Neural crest cell (in vitro differentiated cells): ENCODE data around the gene COL23A1. TPM values are rescaled to one million over a fixed set of nuclear protein-coding genes. Genes with fewer than 3 reads are reported as not detected.
A peak's percentile ranks its signal among the peaks of the same experiment; 100 is the strongest.

Experiments
- DNase-seq: peaks from one replicate; pipeline ENCODE4 v3.0.0; 2021; ENCODE audit warnings: low read depth, mixed read lengths, low spot score
- H3K27ac Mint-ChIP-seq: one replicate; pipeline ENCODE4 v1.8.0; 2021; ENCODE audit warnings: mild to moderate bottlenecking, mixed read lengths; ENCODE audit not compliant: unreplicated experiment
- H3K27me3 Mint-ChIP-seq: 2 replicates; pipeline ENCODE4 v1.8.0; 2021; ENCODE audit warnings: low read depth, mild to moderate bottlenecking, mixed read lengths
- H3K36me3 Mint-ChIP-seq: 2 replicates; pipeline ENCODE4 v1.8.0; 2021; ENCODE audit warnings: low read depth, mild to moderate bottlenecking, mixed read lengths
- H3K4me1 Mint-ChIP-seq: 2 replicates; pipeline ENCODE4 v1.8.0; 2021; ENCODE audit warnings: mixed read lengths
- H3K4me3 Mint-ChIP-seq: one replicate; pipeline ENCODE4 v1.8.0; 2021; ENCODE audit warnings: mild to moderate bottlenecking, mixed read lengths
- H3K9me3 Mint-ChIP-seq: 2 replicates; pipeline ENCODE4 v1.8.0; 2021; ENCODE audit warnings: mixed read lengths
- CTCF ChIP-seq: fragments of 200-600 bp; sonication (generic); conservative IDR thresholded peaks from 2 replicates; pipeline ENCODE4 v1.5.0; 2021; ENCODE audit warnings: antibody characterized with exemption, mild to moderate bottlenecking
- total RNA-seq: library from RNA; stranded (reverse); gene quantifications from 2 replicates; pipeline ENCODE4 v1.2.1, GENCODE V29; 2021

Gene COL23A1
- total RNA-seq, 1 donor from 2014 or later, result 33.7 TPM

- H3K4me3 Mint-ChIP-seq, result no peak overlapping the region
- no peaks in the 10 kb centered on the region for H3K36me3 Mint-ChIP-seq
- DNase-seq, result no peak
- no peaks in the 10 kb centered on the region for H3K27me3 Mint-ChIP-seq
- no peak for TF ChIP-seq CTCF
- H3K27ac Mint-ChIP-seq, result no peak overlapping the region
- peaks cover 18% of the 10 kb centered on the region for H3K4me1 Mint-ChIP-seq
- H3K9me3 Mint-ChIP-seq, result no peaks in the 10 kb centered on the region
Observed at GRCh38 chr5:178455480-178455835, 134.7 kb downstream of the COL23A1 start.

- Mint-ChIP-seq H3K27me3 (no peaks in the 10 kb centered on the region), H3K9me3 (no peaks in the 10 kb centered on the region), H3K36me3 (no peaks in the 10 kb centered on the region), H3K4me3 (no peak overlapping the region), H3K27ac (peak overlapping the region; percentile 84), H3K4me1 (peaks cover 20% of the 10 kb centered on the region)
- DNase-seq, result no peak
- TF ChIP-seq CTCF, result no peak
Observed at GRCh38 chr5:178454821-178455479, 135.2 kb downstream of the COL23A1 start.

- Mint-ChIP-seq H3K4me1 (peaks cover 26% of the 10 kb centered on the region), H3K27me3 (no peaks in the 10 kb centered on the region), H3K9me3 (no peaks in the 10 kb centered on the region), H3K36me3 (no peaks in the 10 kb centered on the region), H3K27ac (no peak overlapping the region), H3K4me3 (no peak overlapping the region)
- TF ChIP-seq CTCF, result no peak
- DNase-seq, result no peak
Observed at GRCh38 chr5:178454303-178454702, 135.9 kb downstream of the COL23A1 start.

- H3K9me3 Mint-ChIP-seq, result no peaks in the 10 kb centered on the region
- no peaks in the 10 kb centered on the region for H3K36me3 Mint-ChIP-seq
- DNase-seq, result no peak
- H3K27ac Mint-ChIP-seq, result no peak overlapping the region
- no peaks in the 10 kb centered on the region for H3K27me3 Mint-ChIP-seq
- peaks cover 31% of the 10 kb centered on the region for H3K4me1 Mint-ChIP-seq
- no peak for TF ChIP-seq CTCF
- H3K4me3 Mint-ChIP-seq, result no peak overlapping the region
Observed at GRCh38 chr5:178453224-178453623, 137.0 kb downstream of the COL23A1 start.

GRCh38 chr5:178450121-178451028, 139.8 kb downstream of the COL23A1 start:
- H3K4me1 Mint-ChIP-seq, result peaks cover 31% of the 10 kb centered on the region
- DNase-seq, result no peak
- no peak for TF ChIP-seq CTCF
- H3K4me3 Mint-ChIP-seq, result no peak overlapping the region
- no peak overlapping the region for H3K27ac Mint-ChIP-seq
- H3K9me3 Mint-ChIP-seq, result no peaks in the 10 kb centered on the region
- H3K27me3 Mint-ChIP-seq, result no peaks in the 10 kb centered on the region
- H3K36me3 Mint-ChIP-seq, result peaks cover 3% of the 10 kb centered on the region
